Loucy (cell line): ENCODE measurements around the gene MCC.

Experiments used
- CTCF ChIP-seq: fragments of 200-600 bp; sonication (generic); conservative IDR thresholded peaks from 2 replicates; pipeline ENCODE4 v1.5.1; 2014; ENCODE audit warnings: mild to moderate bottlenecking, antibody characterized with exemption, low read length
- EZH2phosphoT487 ChIP-seq: fragments of 200-600 bp; IDR thresholded peaks from 2 replicates; pipeline ENCODE4 v1.6.1; 2018; ENCODE audit warnings: antibody characterized with exemption, mild to moderate bottlenecking, moderate library complexity, borderline replicate concordance

- TF ChIP-seq CTCF (no peak), EZH2phosphoT487 (no peak)
These were observed 388.4 kb downstream of the MCC start for GRCh38 chr5:113099822-113100221.
